Measurements from ENCODE around the gene AGMO.

The AGMO gene

GRCh38 chr7:15603124-15603523 is 41.3 kb upstream of the AGMO start:
- Histone ChIP-seq H3K23ac (ENCODE audit: low read length) (no peak overlapping the region), H3K9ac (ENCODE audit: low read length) (no peak overlapping the region), H2BK15ac (replicated peaks; ENCODE audit: low read depth) (no peak overlapping the region), H4K5ac (ENCODE audit: low read length) (no peak overlapping the region), H3K4me3 (ENCODE audit: low read length) (no peak overlapping the region), H3K79me2 (ENCODE audit: control insufficient read depth, insufficient read depth, low read length) (no peaks in the 10 kb centered on the region), H2BK5ac (ENCODE audit: low read length) (no peak overlapping the region), H3K36me3 (ENCODE audit: control insufficient read depth, insufficient read depth, low read length) (no peaks in the 10 kb centered on the region), H3K27ac (ENCODE audit: low read depth, low read length) (no peak overlapping the region), H2BK120ac (ENCODE audit: low read depth, low read length) (no peak overlapping the region), H2AK5ac (ENCODE audit: low read length) (no peak overlapping the region), H3K4ac (ENCODE audit: low read depth, low read length) (no peak overlapping the region), H3K27me3 (ENCODE audit: insufficient read depth, low read length, poor library complexity) (no peaks in the 10 kb centered on the region), H3K4me1 (ENCODE audit: control insufficient read depth, low read depth, low read length) (no peaks in the 10 kb centered on the region), H3K56ac (ENCODE audit: low read length) (no peak overlapping the region), H3K4me2 (ENCODE audit: low read length) (no peak overlapping the region), H3K18ac (ENCODE audit: low read length) (no peak overlapping the region), H3K79me1 (ENCODE audit: low read length) (no peaks in the 10 kb centered on the region), H4K8ac (ENCODE audit: low read depth, low read length) (no peak overlapping the region)
- DNase-seq: no peak
- no CpG with 5 or more reads among the region's 2 CpGs for WGBS (ENCODE audit: extremely low coverage, insufficient coverage, low lambda C conversion rate)

GRCh38 chr7:15602236-15602635 is 40.4 kb upstream of the AGMO start:
- Histone ChIP-seq H3K79me2 (ENCODE audit: control insufficient read depth, insufficient read depth, low read length) (no peaks in the 10 kb centered on the region), H3K18ac (ENCODE audit: low read length) (no peak overlapping the region), H4K8ac (ENCODE audit: low read depth, low read length) (no peak overlapping the region), H3K36me3 (ENCODE audit: control insufficient read depth, insufficient read depth, low read length) (no peaks in the 10 kb centered on the region), H2AK5ac (ENCODE audit: low read length) (no peak overlapping the region), H3K4me1 (ENCODE audit: control insufficient read depth, low read depth, low read length) (no peaks in the 10 kb centered on the region), H3K23ac (ENCODE audit: low read length) (no peak overlapping the region), H2BK5ac (ENCODE audit: low read length) (no peak overlapping the region), H3K79me1 (ENCODE audit: low read length) (no peaks in the 10 kb centered on the region), H3K4ac (ENCODE audit: low read depth, low read length) (no peak overlapping the region), H2BK15ac (replicated peaks; ENCODE audit: low read depth) (no peak overlapping the region), H3K56ac (ENCODE audit: low read length) (no peak overlapping the region), H4K5ac (ENCODE audit: low read length) (no peak overlapping the region), H2BK120ac (ENCODE audit: low read depth, low read length) (no peak overlapping the region), H3K4me2 (ENCODE audit: low read length) (no peak overlapping the region), H3K27ac (ENCODE audit: low read depth, low read length) (no peak overlapping the region), H3K4me3 (ENCODE audit: low read length) (no peak overlapping the region), H3K9ac (ENCODE audit: low read length) (no peak overlapping the region), H3K27me3 (ENCODE audit: insufficient read depth, low read length, poor library complexity) (no peaks in the 10 kb centered on the region)
- no peak for DNase-seq
- no CpG with 5 or more reads among the region's 1 CpG for WGBS (ENCODE audit: extremely low coverage, insufficient coverage, low lambda C conversion rate)

DNA sequence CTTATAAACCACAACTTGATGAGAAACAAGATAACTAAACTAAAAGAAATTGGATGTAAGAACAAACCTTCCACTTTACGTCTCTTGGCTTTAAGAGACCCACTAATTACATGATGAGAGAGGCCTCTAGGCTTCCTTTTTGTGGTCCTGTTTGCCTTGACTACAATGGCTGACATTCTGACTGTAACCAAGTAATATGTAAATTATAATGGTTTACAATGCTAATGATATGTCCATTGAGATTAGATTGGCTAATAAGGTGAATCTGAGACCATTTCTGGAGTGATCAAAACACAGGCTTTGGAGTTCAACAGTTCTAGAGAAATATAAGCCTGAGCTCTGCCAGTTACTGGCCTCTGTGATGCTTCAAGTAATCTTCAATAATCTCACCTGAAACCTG is 39.4 kb upstream of the AGMO start:
- Histone ChIP-seq H3K4me2 (ENCODE audit: low read length) (no peak overlapping the region), H3K4me1 (ENCODE audit: control insufficient read depth, low read depth, low read length) (no peaks in the 10 kb centered on the region), H3K79me2 (ENCODE audit: control insufficient read depth, insufficient read depth, low read length) (no peaks in the 10 kb centered on the region), H3K23ac (ENCODE audit: low read length) (no peak overlapping the region), H3K27ac (ENCODE audit: low read depth, low read length) (no peak overlapping the region), H3K18ac (ENCODE audit: low read length) (no peak overlapping the region), H2BK5ac (ENCODE audit: low read length) (no peak overlapping the region), H3K4me3 (ENCODE audit: low read length) (no peak overlapping the region), H2AK5ac (ENCODE audit: low read length) (no peak overlapping the region), H3K36me3 (ENCODE audit: control insufficient read depth, insufficient read depth, low read length) (no peaks in the 10 kb centered on the region), H3K56ac (ENCODE audit: low read length) (no peak overlapping the region), H3K27me3 (ENCODE audit: insufficient read depth, low read length, poor library complexity) (no peaks in the 10 kb centered on the region), H3K4ac (ENCODE audit: low read depth, low read length) (no peak overlapping the region), H2BK15ac (replicated peaks; ENCODE audit: low read depth) (no peak overlapping the region), H2BK120ac (ENCODE audit: low read depth, low read length) (no peak overlapping the region), H4K8ac (ENCODE audit: low read depth, low read length) (no peak overlapping the region), H3K79me1 (ENCODE audit: low read length) (no peaks in the 10 kb centered on the region), H4K5ac (ENCODE audit: low read length) (no peak overlapping the region), H3K9ac (ENCODE audit: low read length) (no peak overlapping the region)
- DNase-seq: no peak
- WGBS (ENCODE audit: extremely low coverage, insufficient coverage, low lambda C conversion rate): no CpG with 5 or more reads among the region's 1 CpG

DNA sequence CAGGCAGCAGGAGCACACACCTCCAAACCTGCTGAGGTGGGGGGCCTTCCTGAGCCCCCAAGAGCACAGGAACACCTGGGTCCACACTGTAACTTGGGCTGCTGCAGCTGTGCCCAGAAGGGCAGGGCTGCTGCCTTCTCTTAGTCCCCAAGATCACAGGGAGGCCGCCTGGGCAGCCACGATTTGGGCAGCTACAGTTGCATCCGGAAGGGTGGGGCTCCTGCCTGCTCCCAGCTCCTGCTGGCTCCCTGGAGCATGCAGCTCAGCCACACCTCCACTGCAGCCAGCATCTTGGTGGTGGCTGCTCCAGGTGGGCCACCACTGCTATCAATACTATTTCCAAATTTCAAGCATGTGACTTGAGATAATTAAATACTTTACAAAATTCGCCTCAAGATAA is 38.5 kb upstream of the AGMO start:
- no peaks in the 10 kb centered on the region for H3K79me2 ChIP-seq (ENCODE audit: control insufficient read depth, insufficient read depth, low read length)
- H3K4me1 ChIP-seq (ENCODE audit: control insufficient read depth, low read depth, low read length): no peaks in the 10 kb centered on the region
- H3K4me3 ChIP-seq (ENCODE audit: low read length): no peak overlapping the region
- no CpG with 5 or more reads among the region's 4 CpGs for WGBS (ENCODE audit: extremely low coverage, insufficient coverage, low lambda C conversion rate)
- no peak overlapping the region for H3K4ac ChIP-seq (ENCODE audit: low read depth, low read length)
- no peak overlapping the region for H3K18ac ChIP-seq (ENCODE audit: low read length)
- no peak for DNase-seq
- H3K23ac ChIP-seq (ENCODE audit: low read length): no peak overlapping the region
- no peak overlapping the region for H3K9ac ChIP-seq (ENCODE audit: low read length)
- H3K36me3 ChIP-seq (ENCODE audit: control insufficient read depth, insufficient read depth, low read length): no peaks in the 10 kb centered on the region
- no peak overlapping the region for H4K8ac ChIP-seq (ENCODE audit: low read depth, low read length)
- H2BK5ac ChIP-seq (ENCODE audit: low read length): no peak overlapping the region
- H2BK120ac ChIP-seq (ENCODE audit: low read depth, low read length): no peak overlapping the region
- H2BK15ac ChIP-seq (replicated peaks; ENCODE audit: low read depth): no peak overlapping the region
- no peak overlapping the region for H3K56ac ChIP-seq (ENCODE audit: low read length)
- no peaks in the 10 kb centered on the region for H3K79me1 ChIP-seq (ENCODE audit: low read length)
- H2AK5ac ChIP-seq (ENCODE audit: low read length): no peak overlapping the region
- H4K5ac ChIP-seq (ENCODE audit: low read length): no peak overlapping the region
- H3K4me2 ChIP-seq (ENCODE audit: low read length): no peak overlapping the region
- H3K27ac ChIP-seq (ENCODE audit: low read depth, low read length): no peak overlapping the region
- no peaks in the 10 kb centered on the region for H3K27me3 ChIP-seq (ENCODE audit: insufficient read depth, low read length, poor library complexity)

DNA sequence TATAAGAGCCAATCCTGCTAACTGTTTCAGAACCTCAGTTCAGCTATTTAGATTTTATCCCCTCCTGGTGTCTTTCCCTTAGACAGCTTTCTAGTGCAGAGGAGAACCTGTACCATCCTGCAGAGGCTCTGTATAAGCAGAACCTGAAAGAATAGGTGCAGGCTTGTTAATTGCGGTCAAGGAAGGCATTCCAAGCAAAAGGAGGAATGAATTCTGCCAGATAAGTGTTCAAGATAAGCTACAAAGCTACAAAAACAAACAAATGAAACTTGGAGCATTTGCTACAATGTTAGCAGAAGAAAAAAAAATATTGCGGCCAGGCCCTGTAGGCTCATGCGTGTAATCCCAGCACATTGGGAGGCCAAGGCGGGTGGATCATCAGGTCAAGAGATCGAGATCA is 32.6 kb upstream of the AGMO start:
- H3K56ac ChIP-seq (ENCODE audit: low read length): no peak overlapping the region
- H3K79me1 ChIP-seq (ENCODE audit: low read length): no peaks in the 10 kb centered on the region
- no CpG with 5 or more reads among the region's 5 CpGs for WGBS (ENCODE audit: extremely low coverage, insufficient coverage, low lambda C conversion rate)
- H3K4me2 ChIP-seq (ENCODE audit: low read length): no peak overlapping the region
- H2AK5ac ChIP-seq (ENCODE audit: low read length): no peak overlapping the region
- H3K9ac ChIP-seq (ENCODE audit: low read length): no peak overlapping the region
- H4K8ac ChIP-seq (ENCODE audit: low read depth, low read length): no peak overlapping the region
- no peaks in the 10 kb centered on the region for H3K79me2 ChIP-seq (ENCODE audit: control insufficient read depth, insufficient read depth, low read length)
- H2BK120ac ChIP-seq (ENCODE audit: low read depth, low read length): no peak overlapping the region
- H2BK5ac ChIP-seq (ENCODE audit: low read length): no peak overlapping the region
- H3K4me1 ChIP-seq (ENCODE audit: control insufficient read depth, low read depth, low read length): no peaks in the 10 kb centered on the region
- no peak overlapping the region for H3K18ac ChIP-seq (ENCODE audit: low read length)
- no peak overlapping the region for H3K4ac ChIP-seq (ENCODE audit: low read depth, low read length)
- H3K36me3 ChIP-seq (ENCODE audit: control insufficient read depth, insufficient read depth, low read length): no peaks in the 10 kb centered on the region
- H3K27ac ChIP-seq (ENCODE audit: low read depth, low read length): no peak overlapping the region
- no peak overlapping the region for H4K5ac ChIP-seq (ENCODE audit: low read length)
- no peak overlapping the region for H3K23ac ChIP-seq (ENCODE audit: low read length)
- H3K27me3 ChIP-seq (ENCODE audit: insufficient read depth, low read length, poor library complexity): no peaks in the 10 kb centered on the region
- H3K4me3 ChIP-seq (ENCODE audit: low read length): no peak overlapping the region
- DNase-seq: no peak
- no peak overlapping the region for H2BK15ac ChIP-seq (replicated peaks; ENCODE audit: low read depth)

DNA sequence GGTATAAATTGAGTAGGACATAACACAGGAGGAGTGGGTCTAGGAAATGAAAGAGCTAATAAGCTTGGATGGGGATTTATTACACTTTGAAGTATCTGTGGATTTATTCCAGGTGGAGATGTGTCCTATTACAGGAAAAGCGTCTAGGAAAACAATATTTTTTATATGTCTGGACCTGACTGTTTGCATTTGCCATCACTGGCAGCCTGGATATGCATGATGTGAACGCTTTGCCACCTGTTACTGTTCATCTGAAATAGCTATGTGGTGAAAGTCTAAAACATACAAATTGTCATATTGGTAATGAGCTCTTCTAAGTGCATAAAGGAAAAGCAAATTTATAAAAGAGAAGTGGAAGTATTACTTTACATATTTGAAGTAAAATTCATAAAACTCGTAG is 31.6 kb upstream of the AGMO start:
- no peak overlapping the region for H4K5ac ChIP-seq (ENCODE audit: low read length)
- no peaks in the 10 kb centered on the region for H3K79me2 ChIP-seq (ENCODE audit: control insufficient read depth, insufficient read depth, low read length)
- DNase-seq: no peak
- no peak overlapping the region for H3K18ac ChIP-seq (ENCODE audit: low read length)
- H2BK120ac ChIP-seq (ENCODE audit: low read depth, low read length): no peak overlapping the region
- H3K56ac ChIP-seq (ENCODE audit: low read length): no peak overlapping the region
- no peak overlapping the region for H2BK15ac ChIP-seq (replicated peaks; ENCODE audit: low read depth)
- H3K4me1 ChIP-seq (ENCODE audit: control insufficient read depth, low read depth, low read length): no peaks in the 10 kb centered on the region
- no peak overlapping the region for H3K9ac ChIP-seq (ENCODE audit: low read length)
- H3K27ac ChIP-seq (ENCODE audit: low read depth, low read length): no peak overlapping the region
- no peaks in the 10 kb centered on the region for H3K27me3 ChIP-seq (ENCODE audit: insufficient read depth, low read length, poor library complexity)
- H3K36me3 ChIP-seq (ENCODE audit: control insufficient read depth, insufficient read depth, low read length): no peaks in the 10 kb centered on the region
- H3K79me1 ChIP-seq (ENCODE audit: low read length): no peaks in the 10 kb centered on the region
- no CpG with 5 or more reads among the region's 3 CpGs for WGBS (ENCODE audit: extremely low coverage, insufficient coverage, low lambda C conversion rate)
- no peak overlapping the region for H2AK5ac ChIP-seq (ENCODE audit: low read length)
- H3K4me3 ChIP-seq (ENCODE audit: low read length): no peak overlapping the region
- no peak overlapping the region for H3K23ac ChIP-seq (ENCODE audit: low read length)
- no peak overlapping the region for H3K4ac ChIP-seq (ENCODE audit: low read depth, low read length)
- H2BK5ac ChIP-seq (ENCODE audit: low read length): no peak overlapping the region
- H3K4me2 ChIP-seq (ENCODE audit: low read length): no peak overlapping the region
- H4K8ac ChIP-seq (ENCODE audit: low read depth, low read length): no peak overlapping the region

All from mesendoderm (in vitro differentiated cells).